Osteocyte (in vitro differentiated cells): Measurements from ENCODE around the gene RBM10. TPM values are rescaled to one million over a fixed set of nuclear protein-coding genes. Genes with fewer than 3 reads are reported as not detected.

Experiments
- DNase-seq: peaks from one replicate; pipeline ENCODE4 v3.0.0; 2021; ENCODE audit warnings: mixed read lengths; ENCODE audit not compliant: unreplicated experiment; ENCODE audit errors: extremely low spot score
- H3K27ac Mint-ChIP-seq: one replicate; pipeline ENCODE4 v1.8.0; 2021; ENCODE audit warnings: mild to moderate bottlenecking, mixed read lengths; ENCODE audit not compliant: unreplicated experiment
- H3K27me3 Mint-ChIP-seq: one replicate; pipeline ENCODE4 v1.8.0; 2021; ENCODE audit warnings: mixed read lengths; ENCODE audit not compliant: unreplicated experiment
- H3K36me3 Mint-ChIP-seq: one replicate; pipeline ENCODE4 v1.8.0; 2021; ENCODE audit warnings: mixed read lengths; ENCODE audit not compliant: unreplicated experiment
- H3K4me1 Mint-ChIP-seq: one replicate; pipeline ENCODE4 v1.8.0; 2021; ENCODE audit warnings: mixed read lengths; ENCODE audit not compliant: unreplicated experiment
- H3K4me3 Mint-ChIP-seq: one replicate; pipeline ENCODE4 v1.8.0; 2021; ENCODE audit warnings: mild to moderate bottlenecking, moderate library complexity, mixed read lengths; ENCODE audit not compliant: unreplicated experiment
- H3K9me3 Mint-ChIP-seq: one replicate; pipeline ENCODE4 v1.8.0; 2021; ENCODE audit warnings: mixed read lengths; ENCODE audit not compliant: unreplicated experiment
- total RNA-seq: library from RNA; stranded (reverse); gene quantifications from 2 replicates; pipeline ENCODE4 v1.2.1, GENCODE V29; 2021
- TF ChIP-seq, protein P1 (sequence below): fragments of 200-600 bp; sonication (generic); IDR thresholded peaks from 2 replicates; pipeline ENCODE4 v1.5.0; 2021; ENCODE audit warnings: antibody characterized with exemption, mild to moderate bottlenecking, moderate library complexity

RBM10 gene
- total RNA-seq, 1 donor from 2014 or later: 36.9 TPM

- no peaks in the 10 kb centered on the region for H3K9me3 Mint-ChIP-seq
These were observed 31.2 kb downstream of the RBM10 start for GRCh38 chrX:47176101-47176740.

GRCh38 chrX:47177079-47177478 lies 32.1 kb downstream of the RBM10 start:
- H3K4me1 Mint-ChIP-seq: no peaks in the 10 kb centered on the region
- no peak overlapping the region for H3K4me3 Mint-ChIP-seq
- TF ChIP-seq, protein P1, sequence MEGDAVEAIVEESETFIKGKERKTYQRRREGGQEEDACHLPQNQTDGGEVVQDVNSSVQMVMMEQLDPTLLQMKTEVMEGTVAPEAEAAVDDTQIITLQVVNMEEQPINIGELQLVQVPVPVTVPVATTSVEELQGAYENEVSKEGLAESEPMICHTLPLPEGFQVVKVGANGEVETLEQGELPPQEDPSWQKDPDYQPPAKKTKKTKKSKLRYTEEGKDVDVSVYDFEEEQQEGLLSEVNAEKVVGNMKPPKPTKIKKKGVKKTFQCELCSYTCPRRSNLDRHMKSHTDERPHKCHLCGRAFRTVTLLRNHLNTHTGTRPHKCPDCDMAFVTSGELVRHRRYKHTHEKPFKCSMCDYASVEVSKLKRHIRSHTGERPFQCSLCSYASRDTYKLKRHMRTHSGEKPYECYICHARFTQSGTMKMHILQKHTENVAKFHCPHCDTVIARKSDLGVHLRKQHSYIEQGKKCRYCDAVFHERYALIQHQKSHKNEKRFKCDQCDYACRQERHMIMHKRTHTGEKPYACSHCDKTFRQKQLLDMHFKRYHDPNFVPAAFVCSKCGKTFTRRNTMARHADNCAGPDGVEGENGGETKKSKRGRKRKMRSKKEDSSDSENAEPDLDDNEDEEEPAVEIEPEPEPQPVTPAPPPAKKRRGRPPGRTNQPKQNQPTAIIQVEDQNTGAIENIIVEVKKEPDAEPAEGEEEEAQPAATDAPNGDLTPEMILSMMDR: no peak
- DNase-seq: no peak
- no peak overlapping the region for H3K27ac Mint-ChIP-seq
- H3K9me3 Mint-ChIP-seq: no peaks in the 10 kb centered on the region
- H3K36me3 Mint-ChIP-seq: peaks cover 9% of the 10 kb centered on the region
- no peaks in the 10 kb centered on the region for H3K27me3 Mint-ChIP-seq

More at GRCh38 chrX:47176101-47176740, 31.2 kb downstream of the RBM10 start:
- TF ChIP-seq, protein P1: no peak
- DNase-seq: no peak
- H3K27ac Mint-ChIP-seq: no peak overlapping the region
- H3K4me3 Mint-ChIP-seq: no peak overlapping the region
- H3K4me1 Mint-ChIP-seq: no peaks in the 10 kb centered on the region
- peaks cover 11% of the 10 kb centered on the region for H3K36me3 Mint-ChIP-seq
- H3K27me3 Mint-ChIP-seq: no peaks in the 10 kb centered on the region

- H3K9me3 Mint-ChIP-seq: no peaks in the 10 kb centered on the region
- H3K27me3 Mint-ChIP-seq: no peaks in the 10 kb centered on the region
- no peaks in the 10 kb centered on the region for H3K4me1 Mint-ChIP-seq
- H3K4me3 Mint-ChIP-seq: no peak overlapping the region
- H3K36me3 Mint-ChIP-seq: peaks cover 9% of the 10 kb centered on the region
- DNase-seq: no peak
- H3K27ac Mint-ChIP-seq: no peak overlapping the region
- TF ChIP-seq, protein P1: no peak
These were observed 33.3 kb downstream of the RBM10 start for GRCh38 chrX:47178337-47178736.

- Mint-ChIP-seq H3K27me3 (no peaks in the 10 kb centered on the region), H3K36me3 (peaks cover 7% of the 10 kb centered on the region), H3K9me3 (no peaks in the 10 kb centered on the region), H3K4me1 (no peaks in the 10 kb centered on the region), H3K27ac (no peak overlapping the region), H3K4me3 (no peak overlapping the region)
- TF ChIP-seq, protein P1: no peak
- DNase-seq: no peak
These were observed 34.4 kb downstream of the RBM10 start for GRCh38 chrX:47179221-47179927.

- Mint-ChIP-seq H3K27ac (no peak overlapping the region), H3K9me3 (no peaks in the 10 kb centered on the region), H3K4me3 (no peak overlapping the region), H3K27me3 (no peaks in the 10 kb centered on the region), H3K4me1 (no peaks in the 10 kb centered on the region), H3K36me3 (peaks cover 7% of the 10 kb centered on the region)
- no peak for DNase-seq
- TF ChIP-seq, protein P1: no peak
These were observed 34.9 kb downstream of the RBM10 start for GRCh38 chrX:47179928-47180255.
